NCI-H460 (cell line): Measurements from ENCODE around the gene SSH2. TPM values are rescaled to one million over a fixed set of nuclear protein-coding genes. Genes with fewer than 3 reads are reported as not detected.
"Not testable (repeated sequence)": the region's sequence is repeated elsewhere in the genome, so short reads cannot be mapped to it uniquely, and the experiment has no call there.

Experiments used
- DNase-seq: peaks from one replicate; pipeline ENCODE4 v3.0.0-alpha.2; 2016; ENCODE audit warnings: low read depth; ENCODE audit errors: extremely low read depth
- total RNA-seq: library from RNA; depleted of rRNA; stranded (reverse); fragments of >200 nt; shearing (Covaris generic); gene quantifications from 2 replicates; pipeline ENCODE4 v1.2.3, GENCODE V29; 2014

The SSH2 gene
- total RNA-seq, 1 experiment from 2014 or later, result 7.6 TPM

- DNase-seq, result no peak
These were observed 48.8 kb downstream of the SSH2 start for GRCh38 chr17:29881256-29881655.

- no peak for DNase-seq
These were observed 50.0 kb downstream of the SSH2 start for GRCh38 chr17:29880031-29880430.

GRCh38 chr17:29874931-29875596, 55.0 kb downstream of the SSH2 start:
- DNase-seq, result no peak

- not testable (repeated sequence) for DNase-seq
These were observed 55.7 kb downstream of the SSH2 start for GRCh38 chr17:29874358-29874757.

GRCh38 chr17:29873476-29873875, 56.6 kb downstream of the SSH2 start:
- no peak for DNase-seq

GRCh38 chr17:29870836-29871465, 59.1 kb downstream of the SSH2 start:
- DNase-seq, result no peak

- DNase-seq, result no peak
These were observed 62.3 kb downstream of the SSH2 start for GRCh38 chr17:29867643-29868181.

- DNase-seq, result no peak
These were observed 63.2 kb downstream of the SSH2 start for GRCh38 chr17:29866746-29867404.

- no peak for DNase-seq
These were observed 65.4 kb downstream of the SSH2 start for GRCh38 chr17:29864615-29865014.

GRCh38 chr17:29864123-29864522, 65.9 kb downstream of the SSH2 start:
- DNase-seq, result not testable (repeated sequence)

GRCh38 chr17:29862951-29863350, 67.1 kb downstream of the SSH2 start:
- DNase-seq, result no peak

GRCh38 chr17:29862127-29862526, 67.9 kb downstream of the SSH2 start:
- no peak for DNase-seq

GRCh38 chr17:29859445-29859844, 70.6 kb downstream of the SSH2 start:
- DNase-seq, result not testable (repeated sequence)

GRCh38 chr17:29857823-29858222, 72.2 kb downstream of the SSH2 start:
- no peak for DNase-seq

GRCh38 chr17:29857105-29857504, 72.9 kb downstream of the SSH2 start:
- DNase-seq, result not testable (repeated sequence)

GRCh38 chr17:29855686-29856085, 74.3 kb downstream of the SSH2 start:
- DNase-seq, result no peak

GRCh38 chr17:29848737-29849136, 81.3 kb downstream of the SSH2 start:
- no peak for DNase-seq

- no peak for DNase-seq
These were observed 82.3 kb downstream of the SSH2 start for GRCh38 chr17:29847527-29848400.

GRCh38 chr17:29847118-29847517, 82.9 kb downstream of the SSH2 start:
- no peak for DNase-seq

- no peak for DNase-seq
These were observed 83.7 kb downstream of the SSH2 start for GRCh38 chr17:29846298-29846697.
